ENCODE data around the gene MAP4.
"Not testable (repeated sequence)": the region's sequence is repeated elsewhere in the genome, so short reads cannot be mapped to it uniquely, and the experiment has no call there.

Gene MAP4

DNA sequence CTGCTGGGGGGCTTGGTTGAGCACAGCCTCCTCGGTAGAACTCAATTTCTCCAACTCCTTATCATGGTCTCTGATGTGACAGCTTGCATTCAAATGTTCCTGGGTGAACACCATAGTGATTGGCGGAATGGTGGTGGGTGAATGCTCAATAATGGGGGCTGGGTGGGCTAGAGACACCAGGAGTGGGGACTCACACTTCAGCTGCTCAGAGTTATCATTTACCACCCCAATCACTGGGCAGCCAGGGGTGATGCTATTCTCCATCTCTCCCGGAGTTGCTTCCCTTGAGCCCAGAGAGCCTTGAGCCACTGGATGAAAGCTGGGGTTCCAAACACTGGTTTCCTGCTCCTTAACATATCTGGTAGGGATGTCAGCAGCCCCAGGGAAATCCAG lies 124.6 kb downstream of the MAP4 start:
- TF ChIP-seq, protein P1, sequence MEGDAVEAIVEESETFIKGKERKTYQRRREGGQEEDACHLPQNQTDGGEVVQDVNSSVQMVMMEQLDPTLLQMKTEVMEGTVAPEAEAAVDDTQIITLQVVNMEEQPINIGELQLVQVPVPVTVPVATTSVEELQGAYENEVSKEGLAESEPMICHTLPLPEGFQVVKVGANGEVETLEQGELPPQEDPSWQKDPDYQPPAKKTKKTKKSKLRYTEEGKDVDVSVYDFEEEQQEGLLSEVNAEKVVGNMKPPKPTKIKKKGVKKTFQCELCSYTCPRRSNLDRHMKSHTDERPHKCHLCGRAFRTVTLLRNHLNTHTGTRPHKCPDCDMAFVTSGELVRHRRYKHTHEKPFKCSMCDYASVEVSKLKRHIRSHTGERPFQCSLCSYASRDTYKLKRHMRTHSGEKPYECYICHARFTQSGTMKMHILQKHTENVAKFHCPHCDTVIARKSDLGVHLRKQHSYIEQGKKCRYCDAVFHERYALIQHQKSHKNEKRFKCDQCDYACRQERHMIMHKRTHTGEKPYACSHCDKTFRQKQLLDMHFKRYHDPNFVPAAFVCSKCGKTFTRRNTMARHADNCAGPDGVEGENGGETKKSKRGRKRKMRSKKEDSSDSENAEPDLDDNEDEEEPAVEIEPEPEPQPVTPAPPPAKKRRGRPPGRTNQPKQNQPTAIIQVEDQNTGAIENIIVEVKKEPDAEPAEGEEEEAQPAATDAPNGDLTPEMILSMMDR (IDR thresholded peaks at IDR 0.05; ENCODE audit: insufficient read depth, low read depth, low read length, missing control alignments), result no peak
- no peak overlapping the region for H3K4me3 ChIP-seq (ENCODE audit: low read length)
- DNase-seq (ENCODE audit: low read depth), result no peak

DNA sequence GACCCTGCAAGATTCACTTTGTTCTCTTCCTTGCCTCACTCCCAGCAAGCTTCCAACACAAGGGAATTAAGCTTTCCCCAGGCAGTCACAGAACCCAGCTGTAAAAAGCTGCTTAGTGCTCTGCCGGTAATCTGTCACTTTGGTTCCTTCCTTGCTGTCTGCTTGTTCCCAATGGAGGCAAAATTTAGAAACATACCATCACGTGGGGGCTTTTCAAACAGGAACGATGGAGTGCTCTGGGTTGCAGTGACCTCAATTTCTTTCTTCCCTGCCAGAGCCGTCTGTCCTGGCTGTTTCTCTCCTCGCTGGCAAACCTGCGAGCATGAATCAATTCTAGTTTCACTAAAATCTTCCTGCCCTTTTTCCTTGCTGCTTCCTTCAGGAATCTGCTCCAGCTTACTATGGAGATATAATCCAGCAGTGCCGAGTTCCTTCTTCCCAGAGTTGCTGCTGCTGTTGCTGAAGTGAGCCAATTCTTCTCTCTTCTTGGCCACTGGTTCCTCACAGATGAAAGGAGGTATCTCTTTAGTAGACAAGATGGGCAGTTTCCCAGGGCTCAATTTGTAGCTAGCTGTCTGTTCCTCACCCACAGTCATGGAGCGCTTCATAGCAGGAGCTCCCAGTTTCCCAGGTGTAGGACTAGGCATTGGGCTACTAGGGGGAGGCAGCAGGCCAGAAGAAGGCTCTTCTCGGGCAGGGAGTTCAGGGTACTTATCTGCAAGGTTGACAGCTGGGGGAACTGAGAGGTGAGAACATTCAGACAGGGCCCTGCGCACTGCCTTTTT lies 125.2 kb downstream of the MAP4 start:
- TF ChIP-seq, protein P1 (IDR thresholded peaks at IDR 0.05; ENCODE audit: insufficient read depth, low read depth, low read length, missing control alignments), result no peak
- DNase-seq (ENCODE audit: low read depth), result no peak
- H3K4me3 ChIP-seq (ENCODE audit: low read length), result no peak overlapping the region

DNA sequence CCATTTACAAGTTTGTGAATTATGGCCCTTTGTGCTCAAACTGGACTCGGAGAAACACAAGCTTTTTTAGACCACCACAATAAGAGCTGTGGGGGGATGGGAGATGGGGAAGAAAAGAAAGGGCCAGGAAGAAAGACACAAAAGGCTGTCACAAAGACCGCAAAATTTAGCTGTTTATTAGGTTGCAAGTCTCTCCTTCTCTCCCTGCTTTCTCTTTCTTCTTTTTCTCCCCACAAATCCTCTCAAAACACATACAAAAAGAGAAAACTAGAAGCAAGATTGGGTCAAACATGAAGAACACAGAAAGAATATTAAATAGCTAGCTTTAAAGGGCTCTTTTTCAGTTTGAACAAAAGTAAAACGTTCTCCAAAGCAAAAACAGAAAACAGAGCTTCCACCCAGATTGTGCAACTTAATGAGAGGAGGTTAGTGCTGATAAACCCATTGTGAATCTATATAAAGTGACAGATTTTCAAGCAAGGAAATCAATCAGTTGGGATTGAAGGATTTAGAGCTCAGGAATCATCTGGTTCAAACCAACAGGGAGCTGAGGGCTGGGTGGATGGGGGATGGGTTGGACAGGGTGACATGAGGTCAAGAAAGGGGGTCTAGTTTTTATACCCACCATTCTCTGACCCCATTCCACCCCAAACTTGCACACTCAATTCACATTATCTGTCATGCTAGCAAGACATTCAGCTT lies 125.9 kb downstream of the MAP4 start:
- TF ChIP-seq, protein P1 (IDR thresholded peaks at IDR 0.05; ENCODE audit: insufficient read depth, low read depth, low read length, missing control alignments), result no peak
- no peak overlapping the region for H3K4me3 ChIP-seq (ENCODE audit: low read length)
- no peak for DNase-seq (ENCODE audit: low read depth)

DNA sequence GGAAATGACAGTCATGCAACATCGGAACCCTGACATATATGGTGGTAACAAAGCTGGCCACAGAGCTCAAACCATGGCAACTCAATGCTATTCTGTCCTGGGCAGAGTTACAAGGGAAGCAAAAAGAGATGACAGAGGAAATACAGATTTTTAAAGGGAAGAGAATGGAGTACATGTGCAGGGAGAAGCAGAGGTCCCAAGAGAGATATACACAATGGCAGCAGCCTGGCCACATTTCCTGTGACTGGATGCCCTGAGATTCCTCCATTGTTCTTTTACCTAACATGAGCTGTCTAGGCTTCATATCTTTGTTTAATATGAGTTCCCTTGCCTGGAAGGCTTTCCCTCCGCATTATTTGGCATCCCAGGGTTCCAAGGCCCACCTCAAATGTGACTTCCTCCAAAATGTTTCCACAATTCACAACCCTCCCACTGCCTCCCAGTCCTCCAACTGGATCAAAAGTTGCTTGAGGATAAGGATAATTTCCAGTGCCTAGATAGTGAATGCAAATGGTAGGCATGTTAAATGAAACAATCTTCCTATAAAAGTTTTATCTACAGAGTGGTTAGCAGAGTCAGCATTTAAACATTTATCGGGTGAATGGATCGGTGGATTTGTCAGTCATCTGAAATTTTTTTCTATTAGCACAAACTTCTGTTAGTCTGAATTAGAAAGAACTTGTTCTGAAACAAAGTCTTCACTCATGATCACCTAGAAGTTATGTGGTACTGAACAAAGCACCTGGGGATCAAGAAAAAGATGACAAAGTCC lies 127.0 kb downstream of the MAP4 start:
- no peak for DNase-seq (ENCODE audit: low read depth)
- H3K4me3 ChIP-seq (ENCODE audit: low read length), result no peak overlapping the region
- TF ChIP-seq, protein P1 (IDR thresholded peaks at IDR 0.05; ENCODE audit: insufficient read depth, low read depth, low read length, missing control alignments), result no peak

DNA sequence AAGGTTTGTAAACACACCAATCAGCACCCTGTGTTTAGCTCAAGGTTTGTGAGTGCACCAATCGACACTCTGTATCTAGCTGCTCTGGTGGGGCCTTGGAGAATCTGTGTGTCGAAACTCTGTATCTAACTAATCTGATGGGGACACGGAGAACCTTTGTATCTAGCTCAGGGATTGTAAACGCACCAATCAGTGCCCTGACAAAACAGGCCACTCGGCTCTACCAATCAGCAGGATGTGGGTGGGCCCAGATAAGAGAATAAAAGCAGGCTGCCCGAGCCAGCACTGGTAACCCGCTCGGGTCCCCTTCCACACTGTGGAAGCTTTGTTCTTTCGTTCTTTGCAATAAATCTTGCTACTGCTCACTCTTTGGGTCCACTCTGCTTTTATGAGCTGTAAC lies 128.2 kb downstream of the MAP4 start:
- H3K4me3 ChIP-seq (ENCODE audit: low read length); DNase-seq (ENCODE audit: low read depth): not testable (repeated sequence)

- TF ChIP-seq, protein P1 (IDR thresholded peaks at IDR 0.05; ENCODE audit: insufficient read depth, low read depth, low read length, missing control alignments), result no peak
- no peak for DNase-seq (ENCODE audit: low read depth)
- H3K4me3 ChIP-seq (ENCODE audit: low read length), result no peak overlapping the region
These were observed 131.0 kb downstream of the MAP4 start for GRCh38 chr3:47885168-47885567.

DNA sequence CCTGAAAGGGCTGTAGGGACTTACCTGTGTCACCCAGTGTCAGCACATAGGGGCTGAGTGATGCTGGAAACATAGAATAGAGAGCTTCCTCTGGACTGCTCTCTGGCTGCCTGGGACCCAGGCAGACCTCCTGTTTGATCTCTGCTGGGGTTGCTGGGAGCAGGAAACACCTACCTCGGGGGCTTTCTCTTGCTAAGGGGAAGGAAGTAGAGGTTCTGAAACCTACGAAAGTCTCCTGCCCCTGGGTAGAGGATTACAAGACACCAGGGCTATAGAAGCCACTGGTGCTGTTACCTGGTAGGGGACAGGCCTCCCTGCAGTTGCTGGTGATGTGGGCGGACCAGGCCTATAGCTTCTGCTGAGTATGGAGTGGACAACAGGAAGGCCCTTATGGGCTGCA lies 131.6 kb downstream of the MAP4 start:
- no peak for DNase-seq (ENCODE audit: low read depth)
- TF ChIP-seq, protein P1 (IDR thresholded peaks at IDR 0.05; ENCODE audit: insufficient read depth, low read depth, low read length, missing control alignments), result no peak
- no peak overlapping the region for H3K4me3 ChIP-seq (ENCODE audit: low read length)
